T-helper 22 cell (primary cell): ENCODE measurements around the gene AURKB.
"Not testable (repeated sequence)": the region's sequence is repeated elsewhere in the genome, so short reads cannot be mapped to it uniquely, and the experiment has no call there.

Experiments used
- DNase-seq: peaks from one replicate; pipeline ENCODE4 v3.0.0-alpha.2; 2020; ENCODE audit warnings: low read depth

The AURKB gene

DNA sequence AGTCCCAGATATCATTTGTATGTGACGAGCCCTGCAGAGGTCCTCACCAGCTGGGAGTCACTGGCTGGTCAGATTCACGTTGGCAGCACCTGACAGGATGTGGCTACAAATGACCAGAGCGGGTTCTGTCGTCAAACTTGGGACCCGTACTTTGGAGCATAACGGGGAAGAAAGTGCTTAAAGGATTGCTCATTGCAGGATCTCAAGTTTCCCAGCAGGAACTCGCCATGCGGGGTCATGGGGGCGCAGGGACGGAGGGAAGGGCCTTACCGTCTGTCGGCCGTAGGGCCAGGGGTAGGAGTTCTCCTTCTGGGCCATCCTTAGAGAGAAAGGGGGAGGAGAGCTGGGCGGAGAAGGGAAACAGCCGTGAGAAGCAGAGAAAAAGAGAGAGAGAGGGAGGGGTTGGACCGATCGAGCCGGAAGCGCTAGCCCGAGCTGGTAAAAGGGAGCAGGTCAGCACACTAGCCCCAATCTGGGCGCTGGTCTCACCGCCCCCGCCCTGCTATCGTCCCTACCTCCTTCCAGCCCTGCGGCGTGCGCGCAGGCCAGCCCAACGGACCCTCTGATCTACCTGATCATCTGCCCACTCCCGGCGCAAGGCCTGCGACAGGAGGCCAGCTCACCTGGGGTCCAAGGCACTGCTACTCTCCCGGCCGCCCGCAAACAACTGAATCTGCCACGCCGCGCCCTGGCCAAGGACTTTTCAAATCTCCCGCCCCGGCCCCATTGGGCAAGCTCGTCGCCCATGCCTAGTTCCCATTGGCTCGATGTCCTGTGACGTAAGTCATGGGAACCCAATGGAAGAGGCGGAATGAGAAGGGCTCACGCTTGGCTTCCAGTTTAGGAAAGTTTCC is at the start of gene AURKB:
Gene AURKB, minus strand, starts transcription at position 669 of the 854 bp plus-strand sequence. Its CDS starts 351 bp downstream, at position 318.
- DNase-seq: peak; percentile 93

DNA sequence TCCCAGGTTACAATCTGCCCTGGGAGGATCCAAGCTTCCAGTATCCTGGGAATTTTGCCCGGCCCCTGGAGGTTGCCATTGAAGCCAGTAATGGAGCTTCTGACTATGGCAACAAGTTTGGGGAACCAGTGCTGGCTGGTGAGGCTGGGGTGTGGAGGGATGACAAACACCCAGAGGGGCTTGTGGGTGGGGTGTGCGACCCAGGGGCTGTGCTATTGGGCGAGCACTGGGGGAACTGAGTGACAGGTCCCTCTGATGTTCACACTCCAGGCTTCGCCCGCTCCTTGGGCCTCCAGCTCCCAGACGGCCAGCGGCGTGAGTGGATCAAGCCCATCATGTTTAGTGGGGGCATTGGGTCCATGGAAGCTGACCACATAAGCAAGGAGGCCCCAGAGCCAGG is 47.4 kb upstream of the AURKB start:
- no peak for DNase-seq

DNA sequence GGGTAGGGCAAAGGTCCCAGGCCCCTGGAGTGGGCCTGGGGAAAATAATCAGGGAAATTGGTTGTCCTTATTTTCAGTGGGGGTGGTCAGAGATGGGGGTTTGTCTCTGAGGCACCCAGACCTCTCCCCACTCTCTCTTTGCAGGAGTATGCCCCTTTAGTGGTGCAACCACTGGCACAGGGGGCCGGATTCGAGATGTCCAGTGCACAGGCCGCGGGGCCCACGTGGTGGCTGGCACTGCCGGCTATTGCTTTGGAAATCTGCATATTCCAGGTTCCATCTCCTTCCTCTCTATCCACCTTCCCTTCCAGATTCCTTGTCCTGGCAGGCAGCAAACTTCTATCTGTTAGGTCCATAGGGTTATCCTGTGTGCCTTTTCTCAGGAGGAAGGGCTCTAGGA is 46.3 kb upstream of the AURKB start:
- DNase-seq: no peak

DNA sequence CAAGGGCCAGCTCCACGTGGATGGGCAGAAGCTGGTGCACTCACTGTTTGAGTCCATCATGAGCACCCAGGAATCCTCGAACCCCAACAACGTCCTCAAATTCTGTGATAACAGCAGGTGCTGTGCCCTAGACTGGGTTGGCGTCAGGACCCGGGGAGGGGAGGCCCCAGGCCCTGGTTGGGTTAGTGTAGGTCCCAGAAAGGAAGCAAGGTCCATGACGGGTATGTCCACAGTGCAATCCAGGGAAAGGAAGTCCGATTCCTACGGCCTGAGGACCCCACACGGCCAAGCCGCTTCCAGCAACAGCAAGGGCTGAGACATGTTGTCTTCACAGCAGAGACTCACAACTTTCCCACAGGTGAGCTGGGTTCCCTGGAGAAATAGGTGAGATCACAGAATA is 45.9 kb upstream of the AURKB start:
- DNase-seq: no peak

DNA sequence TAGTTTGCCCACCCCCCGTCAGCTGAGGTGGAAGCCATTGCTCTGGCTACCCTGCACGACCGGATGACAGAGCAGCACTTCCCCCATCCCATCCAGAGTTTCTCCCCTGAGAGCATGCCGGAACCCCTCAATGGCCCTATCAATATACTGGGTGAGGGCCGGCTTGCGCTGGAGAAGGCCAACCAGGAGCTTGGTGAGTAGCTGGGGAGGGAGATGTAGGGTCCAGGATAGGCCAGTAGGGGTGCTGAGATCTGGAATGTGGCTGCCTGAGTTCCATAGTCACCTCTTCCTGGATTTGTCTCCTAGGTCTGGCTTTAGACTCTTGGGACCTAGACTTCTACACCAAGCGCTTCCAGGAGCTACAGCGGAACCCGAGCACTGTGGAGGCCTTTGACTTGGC is 45.1 kb upstream of the AURKB start:
- no peak for DNase-seq

DNA sequence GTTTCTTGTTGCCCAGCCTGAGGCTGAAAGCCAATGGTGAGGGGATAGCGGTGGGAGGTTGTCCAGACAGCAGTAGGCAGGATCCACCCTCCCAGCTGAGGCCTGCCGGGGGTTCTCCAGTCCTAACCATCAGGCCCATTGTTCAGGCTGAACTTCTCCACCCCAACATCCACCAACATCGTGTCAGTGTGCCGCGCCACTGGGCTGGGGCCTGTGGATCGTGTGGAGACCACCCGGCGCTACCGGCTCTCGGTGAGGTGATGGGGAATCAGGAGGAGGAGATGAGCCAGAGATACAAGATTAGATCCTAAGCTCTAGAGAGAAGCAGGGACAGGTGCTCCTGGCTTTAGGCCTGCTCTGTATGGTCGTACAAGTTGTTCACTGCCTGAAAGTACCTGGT is 44.5 kb upstream of the AURKB start:
- DNase-seq: no peak

DNA sequence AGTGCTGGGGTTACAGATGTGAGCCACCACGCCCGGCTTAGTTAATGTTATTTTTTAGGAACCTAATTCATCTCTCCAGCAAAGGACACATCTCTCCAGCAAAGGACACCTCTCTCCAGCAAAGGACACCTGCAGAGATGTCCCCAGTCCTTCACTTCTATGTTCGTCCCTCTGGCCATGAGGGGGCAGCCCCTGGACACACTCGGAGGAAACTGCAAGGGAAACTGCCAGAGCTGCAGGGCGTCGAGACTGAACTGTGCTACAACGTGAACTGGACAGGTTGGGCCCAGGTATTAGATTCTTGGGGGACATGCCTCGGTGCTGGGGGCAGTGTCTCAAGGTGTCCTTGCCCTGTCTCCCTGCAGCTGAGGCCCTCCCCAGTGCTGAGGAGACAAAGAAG is 43.4 kb upstream of the AURKB start:
- DNase-seq: no peak

DNA sequence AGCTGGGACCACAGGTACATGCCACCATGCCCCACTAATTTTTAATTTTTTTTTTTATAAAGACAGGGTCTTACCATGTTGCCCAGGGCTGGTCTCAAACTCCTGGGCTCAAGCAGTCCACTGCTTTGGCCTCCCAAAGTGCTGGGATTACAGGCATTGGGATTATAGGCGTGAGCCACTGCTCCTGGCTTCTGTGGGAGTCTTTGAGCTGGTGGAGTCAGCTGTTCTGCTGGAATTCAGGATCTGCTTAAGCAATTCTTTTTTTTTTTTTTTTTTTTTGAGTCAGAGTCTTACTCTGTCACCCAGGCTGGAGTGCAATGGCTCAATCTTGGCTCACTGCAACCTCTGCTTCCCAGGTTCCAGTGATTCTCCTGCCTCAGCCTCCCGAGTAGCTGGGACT is 41.0 kb upstream of the AURKB start:
- DNase-seq: not testable (repeated sequence)

DNA sequence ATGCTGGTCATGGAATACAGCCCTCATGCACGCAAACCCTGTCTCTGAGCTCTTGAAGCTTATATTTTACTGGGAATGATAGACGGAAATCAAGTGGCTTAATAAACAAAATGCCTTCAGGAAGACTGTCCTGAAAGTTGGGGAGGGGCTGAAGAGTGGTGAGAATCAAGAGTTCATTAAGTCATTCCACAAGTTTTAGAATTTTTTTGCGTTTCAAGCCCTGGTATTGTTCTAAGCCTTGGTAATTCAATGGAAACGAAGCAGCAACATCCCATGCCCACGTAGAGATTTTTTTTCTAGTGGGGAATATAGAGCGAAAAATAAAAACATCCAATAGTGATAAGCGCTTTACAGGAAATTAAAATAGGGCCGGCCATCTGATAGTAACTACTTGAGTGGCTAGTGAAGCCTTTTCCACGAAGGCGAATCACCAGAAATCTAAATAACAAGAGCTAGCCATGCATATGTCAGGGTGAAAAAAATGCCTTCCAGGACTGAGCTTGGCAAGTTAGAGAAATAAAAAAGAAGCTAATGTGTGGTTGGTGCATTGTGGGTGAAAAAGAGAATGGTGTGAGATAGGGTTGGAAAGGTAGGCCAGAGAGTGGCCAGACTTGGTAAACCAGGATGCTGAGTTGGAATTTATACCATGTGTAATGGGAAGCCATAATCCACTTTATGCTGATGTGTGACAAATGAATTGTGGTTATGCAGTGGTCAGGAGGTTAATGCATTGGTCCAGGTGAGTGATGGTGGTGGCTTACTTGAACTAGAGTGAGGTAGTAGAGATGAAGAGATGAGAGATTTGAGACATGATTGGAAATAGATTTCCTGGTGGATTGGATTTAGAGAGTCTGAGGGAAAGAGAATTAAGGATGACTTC is 39.5 kb upstream of the AURKB start:
- no peak for DNase-seq

DNA sequence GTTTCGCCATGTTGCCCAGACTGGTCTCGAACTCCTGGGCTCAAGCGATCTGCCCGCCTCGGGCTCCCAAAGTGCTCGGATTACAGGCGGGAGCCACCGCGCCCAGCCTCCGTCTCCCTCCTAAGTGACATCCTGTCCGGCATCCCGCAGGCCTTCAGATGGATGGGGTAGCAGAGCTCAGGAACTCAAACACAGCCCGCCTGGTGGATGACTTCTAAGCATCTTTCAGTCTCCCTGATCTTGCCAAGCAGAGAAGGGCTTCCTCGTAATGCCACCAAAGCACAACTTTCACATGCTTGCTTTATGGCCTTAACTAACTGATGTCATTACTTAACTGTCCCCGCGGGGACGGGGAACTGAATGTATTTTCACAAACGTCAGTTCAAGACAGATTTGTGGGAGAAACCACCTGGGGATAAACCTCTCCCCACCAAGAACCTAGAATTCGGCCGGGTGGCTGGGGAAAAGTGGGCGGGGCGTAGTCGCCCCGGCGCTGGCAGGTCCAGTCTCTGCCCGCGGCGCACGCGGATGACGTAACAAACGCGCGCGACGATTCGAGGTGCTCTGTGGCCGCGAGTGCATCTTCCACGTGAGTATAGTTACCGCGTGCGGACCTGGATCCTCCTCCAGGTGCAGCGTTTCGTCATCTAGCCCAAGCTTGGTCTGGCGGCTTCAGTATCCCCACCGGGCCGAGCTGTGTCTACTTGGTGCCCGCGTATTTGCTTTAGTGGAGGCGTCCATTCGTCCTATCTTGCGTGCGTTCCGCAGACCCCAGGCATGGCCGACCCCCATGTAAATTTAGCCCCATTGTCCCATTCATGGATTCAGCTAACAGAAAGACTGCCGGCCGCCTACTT is 38.6 kb upstream of the AURKB start, which contains the start of gene PFAS:
Gene PFAS, plus strand, starts transcription at position 539 of the 857 bp plus-strand sequence. CDS start 4,649 bp downstream, outside the sequence.
- DNase-seq: peak; percentile 91

DNA sequence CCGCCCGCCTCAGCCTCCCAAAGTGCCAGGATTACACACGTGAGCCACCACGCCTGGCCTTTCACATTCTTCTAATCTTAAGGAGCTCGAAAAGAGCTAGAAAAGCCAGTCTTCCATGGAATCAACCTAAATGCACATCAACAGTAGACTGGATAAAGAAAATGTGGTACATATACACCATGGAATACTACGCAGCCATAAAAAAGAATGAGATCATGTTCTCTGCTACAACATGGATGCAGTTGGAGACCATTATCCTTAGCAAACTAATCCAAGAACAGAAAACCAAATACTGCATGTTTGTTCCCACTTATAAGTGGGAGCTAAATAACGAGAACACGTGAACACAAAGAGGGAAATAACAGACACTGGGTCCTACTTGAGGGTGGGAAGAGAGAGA is 34.4 kb upstream of the AURKB start:
- no peak for DNase-seq

DNA sequence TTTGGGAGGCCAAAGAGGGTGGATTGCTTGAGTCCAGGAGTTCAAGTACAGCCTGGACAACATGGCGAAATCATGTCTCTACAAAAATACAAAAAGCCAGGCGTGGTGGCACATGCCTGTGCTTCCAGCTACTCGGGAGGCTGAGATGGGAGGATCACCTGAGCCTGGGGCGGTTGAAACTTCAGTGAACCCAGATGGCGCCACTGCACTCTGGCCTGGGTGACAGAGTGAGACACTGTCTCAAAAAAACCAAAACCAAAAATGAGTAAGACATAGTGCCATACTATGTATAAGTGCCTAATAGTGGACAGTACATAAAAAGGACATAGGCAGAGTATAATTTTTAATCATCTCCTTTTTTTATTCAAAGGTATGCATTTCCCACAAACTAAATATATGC is 33.5 kb upstream of the AURKB start:
- DNase-seq: no peak

DNA sequence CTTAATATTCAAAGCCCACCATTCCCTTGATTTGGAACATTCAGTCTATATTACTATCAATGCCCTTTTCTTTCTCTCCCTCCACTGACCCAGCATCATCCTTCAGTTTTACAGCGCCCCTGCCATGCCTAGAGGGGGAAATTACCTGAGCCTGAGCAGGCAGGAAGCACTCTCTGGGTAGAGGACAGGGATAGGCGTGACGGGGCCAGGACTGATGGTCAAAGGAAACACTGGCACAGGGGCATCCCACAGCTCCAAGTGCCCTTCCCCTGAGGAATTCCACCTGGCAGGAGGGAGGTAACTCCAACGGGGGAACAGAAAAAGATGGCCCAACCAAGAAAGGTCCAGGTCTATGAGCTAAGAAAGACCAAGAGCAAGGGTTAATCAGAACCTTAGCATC is 27.5 kb upstream of the AURKB start:
- DNase-seq: no peak

DNA sequence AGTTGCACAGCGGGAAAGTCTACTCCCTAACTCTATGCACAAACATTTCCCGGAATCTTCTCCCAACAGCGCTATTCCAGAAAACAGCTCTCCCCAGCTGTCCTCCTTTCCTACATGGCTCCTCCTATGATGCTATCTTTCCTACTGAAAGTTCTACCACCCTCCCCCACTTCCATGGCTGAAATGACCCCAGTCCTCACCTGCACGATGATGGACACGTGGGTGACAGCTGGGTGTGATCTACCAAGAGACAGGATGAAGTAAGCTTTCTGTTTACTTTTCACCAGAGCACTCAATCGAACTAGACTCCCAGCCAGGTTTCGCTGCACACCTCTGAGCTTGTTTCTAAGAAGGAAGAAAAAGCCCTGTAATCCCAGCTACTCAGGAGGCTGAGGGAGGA is 26.8 kb upstream of the AURKB start:
- DNase-seq: no peak

DNA sequence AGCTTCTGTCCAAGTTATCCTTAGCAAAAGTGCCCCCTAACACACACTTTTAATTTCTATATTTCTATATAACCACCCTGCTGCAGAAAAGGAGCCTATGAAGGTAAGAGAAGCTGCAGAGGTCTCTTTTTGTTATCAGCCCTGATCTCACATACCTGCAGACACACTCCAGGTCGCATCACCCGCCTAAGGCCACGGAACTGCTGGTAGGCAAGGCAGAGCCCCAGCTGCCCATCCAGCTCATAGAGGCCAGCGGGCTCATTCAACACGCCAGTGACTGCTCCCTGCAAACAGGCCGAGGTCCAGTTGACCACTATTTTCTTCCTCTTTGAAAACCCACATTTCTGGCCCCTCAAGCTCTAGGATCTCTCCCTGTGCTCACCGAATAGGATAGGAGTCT is 25.3 kb upstream of the AURKB start:
- no peak for DNase-seq

DNA sequence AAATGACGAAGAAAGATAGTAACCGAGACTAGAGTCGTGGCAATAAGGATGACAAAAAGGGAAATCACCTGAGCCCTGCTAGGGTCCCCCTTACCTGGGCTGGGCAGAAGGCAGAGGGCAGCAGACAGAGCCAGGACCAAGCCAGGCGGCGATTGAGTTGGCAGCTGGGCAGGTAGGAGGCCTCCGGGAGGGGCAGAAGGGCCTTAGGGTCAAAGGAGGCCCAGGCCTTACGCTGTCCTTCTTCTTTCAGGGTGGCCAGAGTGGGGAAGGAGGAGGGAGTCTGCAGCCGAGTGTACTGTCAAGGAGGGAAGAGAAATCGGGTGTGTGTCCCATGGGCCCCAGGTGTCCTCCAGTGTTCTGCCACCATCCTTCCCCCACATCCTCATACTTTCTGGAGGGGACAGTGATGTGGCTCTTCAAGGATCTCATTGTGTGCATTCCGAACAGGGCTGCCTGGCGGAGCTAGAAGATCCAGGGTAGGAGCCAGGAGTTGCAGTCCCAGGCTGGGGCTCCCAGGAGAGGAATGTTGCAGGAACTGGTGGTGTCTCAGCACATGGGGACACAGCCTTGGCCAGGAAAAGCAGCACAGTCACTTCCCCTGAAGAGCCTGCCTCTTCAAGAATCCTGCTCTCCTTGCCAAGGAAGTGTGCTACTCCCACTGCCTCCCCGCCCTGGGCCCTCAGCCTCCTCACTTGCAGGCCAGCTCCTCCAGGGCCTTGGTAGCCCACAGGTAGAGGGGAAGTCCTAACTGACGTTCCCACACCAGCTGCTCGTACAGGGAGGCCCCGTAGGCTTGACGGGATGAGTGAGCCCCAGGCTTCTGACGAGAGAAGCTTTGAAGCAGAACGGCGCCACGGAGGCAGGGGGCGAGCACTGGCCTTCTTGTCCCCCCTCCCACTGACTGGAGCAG is 24.2 kb upstream of the AURKB start:
- no peak for DNase-seq

DNA sequence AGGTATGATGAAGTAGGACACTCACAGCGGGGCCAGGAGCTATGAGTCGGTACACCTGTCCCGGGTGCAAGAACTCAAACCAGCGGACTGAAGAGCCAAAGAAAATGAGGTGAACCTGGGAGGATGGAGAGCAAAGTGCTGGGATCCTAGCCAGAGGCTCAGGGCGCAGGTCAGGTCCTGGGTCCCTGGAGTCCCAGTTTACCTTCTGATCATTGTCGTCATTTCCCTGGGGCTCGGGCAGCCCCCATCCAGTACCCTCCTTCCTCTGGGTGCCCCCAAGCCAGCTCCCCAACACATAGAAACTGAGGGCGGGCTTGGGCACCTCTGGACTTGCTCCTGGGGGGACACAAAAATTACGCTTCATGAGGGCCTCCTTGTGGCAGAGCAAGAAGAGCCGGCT is 21.3 kb upstream of the AURKB start:
- no peak for DNase-seq

DNA sequence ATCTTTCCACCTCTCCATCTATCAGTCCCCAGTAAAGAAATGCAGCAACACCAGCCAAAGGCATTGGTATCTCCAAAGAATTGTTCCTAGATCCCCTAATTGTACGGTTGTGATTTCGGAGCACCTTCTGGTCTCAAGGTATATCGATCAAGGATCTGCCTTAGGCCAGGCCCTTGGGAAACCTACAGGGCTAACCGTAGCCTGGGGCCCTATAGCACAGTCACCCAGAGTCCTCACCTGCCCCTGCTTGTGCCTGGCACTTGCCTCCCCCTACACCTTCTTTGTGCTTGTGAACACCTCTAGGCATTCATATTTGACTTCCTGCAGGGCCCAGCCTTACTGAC is 16.8 kb upstream of the AURKB start:
- DNase-seq: no peak

DNA sequence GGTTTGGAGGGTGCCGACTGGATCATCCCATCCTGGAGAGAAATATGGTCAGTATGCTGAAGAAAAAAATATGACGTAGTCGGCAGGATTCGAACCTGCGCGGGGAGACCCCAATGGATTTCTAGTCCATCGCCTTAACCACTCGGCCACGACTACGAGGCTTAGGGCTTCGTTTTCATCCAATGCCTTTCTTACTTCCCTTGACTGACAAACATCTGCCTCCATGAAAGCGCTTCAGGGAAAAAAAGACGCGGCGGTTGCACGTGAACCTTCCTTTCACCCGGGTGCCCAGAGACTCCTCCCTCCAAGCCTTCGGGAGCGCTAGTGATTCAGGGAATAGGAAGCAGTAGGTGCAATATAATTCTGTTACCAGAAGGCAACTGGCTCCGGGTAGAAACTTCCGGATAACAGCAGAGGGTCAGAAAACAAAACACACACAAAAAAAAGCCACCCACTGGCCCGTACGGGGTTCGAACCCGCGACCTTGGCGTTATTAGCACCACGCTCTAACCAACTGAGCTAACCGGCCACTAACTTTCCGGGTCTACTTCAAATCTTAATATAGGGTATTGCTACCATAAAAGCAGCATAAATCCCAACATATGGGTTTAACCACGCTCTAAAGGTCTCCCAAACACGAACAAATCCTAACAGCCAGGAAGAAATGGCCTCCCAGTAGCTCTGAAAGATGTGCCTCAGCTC is 16.3 kb upstream of the AURKB start:
- no peak for DNase-seq

DNA sequence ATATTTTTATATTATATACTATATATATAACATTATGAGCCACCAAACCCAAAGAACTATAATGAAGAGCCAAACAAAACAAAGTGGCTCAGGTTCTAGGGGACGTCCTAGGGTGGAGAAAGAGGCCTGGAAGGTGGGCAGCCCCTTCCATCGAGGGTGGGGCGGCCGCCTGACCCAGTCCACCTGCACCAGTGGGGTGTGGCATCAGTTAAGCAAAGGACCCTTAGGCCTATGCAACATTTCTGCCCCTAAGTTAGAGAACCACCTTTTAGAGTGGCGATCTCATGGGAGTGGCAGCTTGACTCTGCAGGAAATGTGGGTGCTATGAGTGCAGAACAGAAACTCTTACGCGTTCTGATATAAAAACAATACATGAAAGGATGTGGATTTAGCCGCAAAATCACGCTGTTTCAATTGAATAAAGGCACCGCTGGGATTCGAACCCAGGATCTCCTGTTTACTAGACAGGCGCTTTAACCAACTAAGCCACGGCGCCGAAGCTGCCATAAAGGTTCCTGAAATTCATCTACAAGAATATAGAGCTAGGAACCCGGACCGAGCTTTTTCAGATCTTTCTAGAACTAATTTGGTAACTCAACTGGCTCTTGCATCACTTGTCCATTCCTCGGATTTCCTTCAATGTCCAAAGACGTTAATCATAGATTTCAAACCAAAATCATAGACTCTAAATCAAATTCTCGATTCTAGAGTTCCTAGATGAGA is 15.6 kb upstream of the AURKB start:
- DNase-seq: peak; percentile 39
